CD8-positive, alpha-beta memory T cell (primary cell): ENCODE results near the gene COX7A2. TPM values are rescaled to one million over a fixed set of nuclear protein-coding genes. Genes with fewer than 3 reads are reported as not detected.

Experiments used
- CTCF ChIA-PET: fragments of 350-600 bp; sonication (Branson Sonifier 250); formaldehyde crosslinking; loops from one replicate; lab custom pipeline; 2021; ENCODE audit warnings: antibody characterized with exemption; lab: Charles Lee
- POLR2A ChIA-PET: fragments of 350-600 bp; sonication (Branson Sonifier 250); formaldehyde crosslinking; loops from one replicate; lab custom pipeline; 2021; ENCODE audit warnings: antibody characterized with exemption; lab: Charles Lee
- DNase-seq, 5 donors: peaks; one replicate each; pipeline versions ENCODE4 v3.0.0 to v3.0.0-alpha.2; 2020 to 2022; ENCODE audit warnings: mixed read lengths in 1 of 5
- H3K27ac ChIP-seq: one replicate; pipeline ENCODE4 v1.7.0; 2013; ENCODE audit warnings: low read depth, mild to moderate bottlenecking, low read length, moderate library complexity
- H3K27me3 ChIP-seq: 2 replicates; pipeline ENCODE4 v1.7.0; 2013; ENCODE audit warnings: low read length, mild to moderate bottlenecking; ENCODE audit not compliant: insufficient read depth, poor library complexity, severe bottlenecking
- H3K36me3 ChIP-seq: 2 replicates; pipeline ENCODE4 v1.7.0; 2013; ENCODE audit warnings: mild to moderate bottlenecking, low read length, moderate library complexity; ENCODE audit not compliant: insufficient read depth
- H3K4me1 ChIP-seq: 2 replicates; pipeline ENCODE4 v1.7.0; 2013; ENCODE audit warnings: mild to moderate bottlenecking, low read length, moderate library complexity; ENCODE audit not compliant: insufficient read depth
- H3K4me3 ChIP-seq: 2 replicates; pipeline ENCODE4 v1.7.0; 2013; ENCODE audit warnings: mild to moderate bottlenecking, low read length
- H3K9me3 ChIP-seq: 2 replicates; pipeline ENCODE4 v1.7.0; 2013; ENCODE audit warnings: mild to moderate bottlenecking, low read length
- H3K27ac Mint-ChIP-seq, 8 donors: one replicate each; pipeline ENCODE4 v1.8.0; 2020 to 2021; ENCODE audit warnings: mixed read lengths in 8 of 8, mild to moderate bottlenecking in 6 of 8, inconsistent platforms in 3 of 8, moderate library complexity in 3 of 8
- H3K27me3 Mint-ChIP-seq, 2 donors: one replicate each; pipeline ENCODE4 v1.8.0; 2020 to 2021; ENCODE audit warnings: mixed read lengths in 2 of 2, mild to moderate bottlenecking in 1 of 2, moderate library complexity in 1 of 2
- H3K36me3 Mint-ChIP-seq, 3 donors: one replicate each; pipeline ENCODE4 v1.8.0; 2020 to 2021; ENCODE audit warnings: mixed read lengths in 3 of 3, inconsistent platforms in 1 of 3, mild to moderate bottlenecking in 1 of 3
- H3K4me1 Mint-ChIP-seq, 3 donors: one replicate each; pipeline ENCODE4 v1.8.0; 2020 to 2021; ENCODE audit warnings: mixed read lengths in 3 of 3, inconsistent platforms in 1 of 3, mild to moderate bottlenecking in 1 of 3
- H3K4me3 Mint-ChIP-seq, 7 donors: one replicate each; pipeline ENCODE4 v1.8.0; 2020 to 2021; ENCODE audit warnings: mixed read lengths in 7 of 7, mild to moderate bottlenecking in 6 of 7, moderate library complexity in 4 of 7, inconsistent platforms in 2 of 7
- H3K9me3 Mint-ChIP-seq, 5 donors: one replicate each; pipeline ENCODE4 v1.8.0; 2020 to 2022; ENCODE audit warnings: mixed read lengths in 5 of 5, mild to moderate bottlenecking in 3 of 5, moderate library complexity in 2 of 5, inconsistent platforms in 1 of 5
- polyA plus RNA-seq: library from polyadenylated mRNA; unstranded; fragments of 300-500 nt; fragmentation: Illumina TruSeq; gene quantifications from one replicate; pipeline ENCODE4 v1.2.3, GENCODE V29; 2021
- total RNA-seq, 2 experiments: library from RNA; stranded (reverse); gene quantifications; one replicate each; pipeline ENCODE4 v1.2.3, GENCODE V29; 2021

Gene COX7A2
- total and polyA plus RNA-seq, 3 experiments from 2014 or later: 504 to 853 (median 527) TPM

DNA sequence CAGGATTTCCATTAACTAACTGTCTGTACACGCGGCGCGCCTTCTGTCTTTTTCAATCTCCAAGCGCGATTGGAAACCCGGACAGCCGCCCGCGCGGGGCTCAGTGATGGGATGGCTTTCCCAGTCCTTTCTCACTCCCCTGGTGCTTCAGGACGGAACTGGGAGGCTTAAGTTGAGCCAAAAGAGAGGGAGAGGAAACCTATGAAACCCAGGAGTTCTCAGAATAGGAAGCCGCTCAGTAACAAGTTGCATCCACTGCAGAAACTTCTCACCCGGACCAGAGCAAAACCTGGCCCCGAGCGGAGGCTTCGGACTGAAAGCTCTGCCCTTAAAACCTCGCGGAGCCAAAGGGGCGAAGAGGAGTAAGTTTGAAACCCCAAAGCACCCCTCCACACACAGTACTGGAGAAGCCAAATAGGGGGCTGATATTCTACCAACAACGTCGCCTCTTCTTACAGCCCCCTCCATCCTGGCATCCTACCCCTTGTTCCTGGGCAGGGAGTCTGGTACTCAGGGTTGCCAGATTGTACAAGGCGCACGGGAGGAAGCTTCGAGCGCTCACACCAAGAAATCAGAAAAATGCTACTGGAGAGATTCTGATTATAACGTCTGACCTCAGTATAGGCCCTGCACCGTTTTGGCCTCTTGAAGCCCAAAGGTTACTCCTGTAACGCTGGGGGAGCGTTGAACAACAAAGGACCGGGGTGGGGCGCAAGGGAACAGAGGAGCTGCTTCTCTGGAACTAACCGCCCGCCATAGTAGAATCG is 36.8 kb downstream of the COX7A2 start:
- H3K36me3 Mint-ChIP-seq: no peaks in the 10 kb centered on the region
- Histone ChIP-seq H3K36me3 (no peaks in the 10 kb centered on the region), H3K4me3 (peak overlapping the region; percentile 18), H3K27me3 (peaks cover 54% of the 10 kb centered on the region), H3K9me3 (no peaks in the 10 kb centered on the region), H3K4me1 (peaks cover 45% of the 10 kb centered on the region), H3K27ac (no peak overlapping the region)
- H3K4me3 Mint-ChIP-seq: peak overlapping the region; percentile 49 to 87 (median 81)
- no peaks in the 10 kb centered on the region for H3K9me3 Mint-ChIP-seq
- H3K4me1 Mint-ChIP-seq: peaks cover 58 to 67% (median 62%) of the 10 kb centered on the region in 3 donors
- DNase-seq: no peak
- peaks cover 62 to 89% of the 10 kb centered on the region in 2 donors for H3K27me3 Mint-ChIP-seq
- H3K27ac Mint-ChIP-seq: peak overlapping the region in 1 of 8 donors; percentile 21
- CTCF ChIA-PET: interaction anchor here (1.1 to 6.0 kb wide), 3 partner anchors 1468 to 1474 kb away, joined by 7 to 94 read pairs (median 35); no protein-coding TSS in a partner anchor
- POLR2A ChIA-PET: no interaction called here

DNA sequence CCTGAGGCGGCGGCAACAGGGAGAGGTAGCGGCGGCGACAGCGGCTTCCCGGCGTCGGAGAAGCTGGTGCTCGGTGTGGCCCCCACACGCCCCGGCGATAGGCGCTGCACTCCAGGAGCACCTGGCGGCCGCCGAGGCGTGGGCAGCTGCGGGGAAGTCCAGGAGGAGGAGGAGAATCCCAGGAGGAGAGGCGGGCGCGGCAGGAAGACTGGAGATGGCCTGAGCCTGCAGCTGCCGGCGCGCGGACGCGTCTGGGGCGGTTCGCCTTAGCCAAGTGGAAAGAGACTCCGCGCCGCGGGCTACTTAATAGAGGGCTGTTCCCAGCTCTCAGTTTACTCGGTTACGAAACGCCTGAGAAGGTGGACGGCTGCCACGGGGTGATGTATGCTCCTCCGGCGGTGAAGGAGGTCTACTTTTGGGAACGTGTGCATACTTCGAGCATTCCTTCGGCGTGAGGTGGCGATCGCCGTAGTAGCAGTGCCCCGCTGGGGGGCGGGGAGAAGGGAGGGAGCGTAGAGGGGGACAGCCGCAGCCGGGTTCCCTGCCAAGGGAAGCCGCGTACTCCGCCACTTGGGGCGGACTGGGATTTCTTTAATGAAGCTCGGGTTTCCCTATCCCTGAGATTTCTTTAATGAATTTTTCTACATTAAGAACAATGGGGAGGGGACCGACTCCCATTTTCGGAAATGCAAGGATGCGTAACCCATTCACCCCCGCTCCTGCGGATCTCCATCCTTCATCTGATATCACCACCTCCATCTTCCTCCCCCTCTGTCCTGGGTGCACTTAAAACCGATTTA is 37.6 kb downstream of the COX7A2 start, which contains the start of gene COL12A1:
Gene COL12A1 (minus strand): TSS at position 278 of the 800 bp plus-strand sequence. CDS start 3,261 bp downstream, outside the sequence.
- Mint-ChIP-seq H3K36me3 (no peaks in the 10 kb centered on the region), H3K9me3 (no peaks in the 10 kb centered on the region), H3K4me3 (peak within 1 kb of the TSS; percentile 49 to 87 (median 81)), H3K27ac (peak within 1 kb of the TSS in 2 of 8 donors; percentile 13 to 48), H3K27me3 (peaks cover 62 to 91% of the 10 kb centered on the region in 2 donors), H3K4me1 (peaks cover 58 to 67% (median 58%) of the 10 kb centered on the region in 3 donors)
- peaks cover 54% of the 10 kb centered on the region for H3K27me3 ChIP-seq
- H3K9me3 ChIP-seq: no peaks in the 10 kb centered on the region
- H3K4me1 ChIP-seq: peaks cover 45% of the 10 kb centered on the region
- no peak for DNase-seq
- peak within 1 kb of the TSS; percentile 32 for H3K4me3 ChIP-seq
- no peak within 1 kb of the TSS for H3K27ac ChIP-seq
- CTCF ChIA-PET: interaction anchor here (1.1 kb wide), 1 partner anchor 1468 kb away, joined by 7 read pairs; no protein-coding TSS in a partner anchor
- POLR2A ChIA-PET: interaction anchor here (0.6 kb wide), 1 partner anchor 380 kb away, joined by 5 read pairs; no protein-coding TSS in a partner anchor
- no peaks in the 10 kb centered on the region for H3K36me3 ChIP-seq

DNA sequence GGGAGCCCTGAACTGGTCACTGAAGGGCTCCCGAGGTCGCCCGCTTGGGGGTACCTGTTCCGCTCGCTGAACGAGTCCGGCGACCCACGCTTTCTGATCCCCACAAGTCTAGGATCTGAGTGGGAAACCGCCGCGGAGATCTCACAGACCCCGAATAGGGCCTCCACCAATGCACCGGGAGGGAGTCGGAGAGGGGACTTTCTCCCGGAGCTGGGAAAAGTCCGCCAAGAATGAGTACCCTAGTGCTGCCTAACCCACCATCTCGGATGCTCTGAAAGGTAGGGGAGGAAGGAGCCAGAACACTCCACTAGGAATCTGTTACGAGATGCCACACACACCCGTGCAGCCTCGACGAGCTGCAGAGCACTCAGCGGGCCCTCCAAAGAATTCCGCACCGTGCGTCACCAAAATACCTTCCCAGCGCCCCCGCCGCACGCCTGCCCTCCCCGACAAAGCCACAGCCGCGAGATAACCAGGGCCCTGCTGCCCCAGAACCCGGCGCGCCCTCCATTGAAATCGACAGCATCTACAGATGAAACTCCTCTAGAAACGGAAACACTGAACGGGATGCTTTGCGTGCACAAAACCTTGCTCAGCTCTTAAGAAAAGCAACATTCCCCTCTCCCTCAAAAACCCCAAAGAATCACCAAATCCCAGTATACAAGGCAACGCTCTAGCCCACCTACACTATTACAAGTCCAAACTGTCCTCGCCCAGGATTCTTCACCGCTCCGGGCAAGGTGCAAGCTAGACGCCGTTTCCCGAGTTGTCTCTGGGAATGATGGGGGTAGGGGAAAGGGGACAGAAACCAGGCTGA is 38.4 kb downstream of the COX7A2 start:
- Mint-ChIP-seq H3K4me1 (peaks cover 58 to 67% (median 58%) of the 10 kb centered on the region in 3 donors), H3K4me3 (peak overlapping the region; percentile 47 to 87 (median 79)), H3K36me3 (no peaks in the 10 kb centered on the region), H3K27me3 (peaks cover 62 to 89% of the 10 kb centered on the region in 2 donors), H3K9me3 (no peaks in the 10 kb centered on the region), H3K27ac (peak overlapping the region in 2 of 8 donors; percentile 13 to 48)
- Histone ChIP-seq H3K27ac (no peak overlapping the region), H3K9me3 (no peaks in the 10 kb centered on the region), H3K4me3 (peak overlapping the region; percentile 32), H3K4me1 (peaks cover 45% of the 10 kb centered on the region), H3K36me3 (no peaks in the 10 kb centered on the region), H3K27me3 (peaks cover 50% of the 10 kb centered on the region)
- DNase-seq: no peak
- ChIA-PET CTCF (interaction anchor here (1.0 to 1.1 kb wide), 2 partner anchors 1465 to 1467 kb away, joined by 3 to 7 read pairs; no protein-coding TSS in a partner anchor), POLR2A (interaction anchor here (0.6 kb wide), 1 partner anchor 381 kb away, joined by 5 read pairs; no protein-coding TSS in a partner anchor)

- ChIA-PET CTCF (interaction anchor here (1.0 to 1.5 kb wide), 2 partner anchors 1464 to 1468 kb away, joined by 3 read pairs; no protein-coding TSS in a partner anchor), POLR2A (no interaction called here)
- H3K9me3 ChIP-seq: no peaks in the 10 kb centered on the region
- H3K4me1 ChIP-seq: peaks cover 45% of the 10 kb centered on the region
- H3K4me3 ChIP-seq: no peak overlapping the region
- peaks cover 49% of the 10 kb centered on the region for H3K27me3 ChIP-seq
- Mint-ChIP-seq H3K36me3 (no peaks in the 10 kb centered on the region), H3K4me1 (peaks cover 58 to 67% (median 58%) of the 10 kb centered on the region in 3 donors), H3K27ac (peak overlapping the region in 1 of 8 donors; percentile 40), H3K9me3 (no peaks in the 10 kb centered on the region), H3K27me3 (peaks cover 59 to 92% of the 10 kb centered on the region in 2 donors), H3K4me3 (peak overlapping the region; percentile 47 to 87 (median 79))
- DNase-seq: no peak
- no peak overlapping the region for H3K27ac ChIP-seq
- no peaks in the 10 kb centered on the region for H3K36me3 ChIP-seq
Measured at GRCh38 chr6:75204217-75204958, 39.2 kb downstream of the COX7A2 start.

DNA sequence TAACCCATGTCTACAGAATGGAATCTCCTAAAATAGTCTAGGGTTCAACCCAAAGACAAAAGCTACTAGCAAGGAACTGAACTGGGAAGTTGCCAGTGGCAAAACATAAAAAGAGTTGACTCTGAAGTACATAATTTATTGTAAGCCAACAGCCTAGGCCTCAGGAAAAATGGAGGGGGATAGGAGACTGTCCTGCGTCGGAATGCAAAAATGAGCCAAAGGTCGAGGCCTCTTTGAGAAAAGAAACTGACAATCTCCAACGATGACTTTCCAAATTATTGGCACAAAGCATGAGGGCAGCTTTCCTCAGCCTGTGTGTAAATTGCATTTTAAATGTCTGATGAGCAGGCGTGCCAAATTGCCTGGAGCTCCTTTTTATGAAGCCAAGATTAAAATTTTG is 39.9 kb downstream of the COX7A2 start:
- no peak for DNase-seq
- Mint-ChIP-seq H3K36me3 (no peaks in the 10 kb centered on the region), H3K9me3 (no peaks in the 10 kb centered on the region), H3K4me1 (peaks cover 53 to 62% (median 53%) of the 10 kb centered on the region in 3 donors), H3K27me3 (peaks cover 54 to 87% of the 10 kb centered on the region in 2 donors), H3K27ac (no peak overlapping the region), H3K4me3 (peak overlapping the region in 2 of 7 donors; percentile 47 to 87)
- Histone ChIP-seq H3K36me3 (no peaks in the 10 kb centered on the region), H3K4me1 (peaks cover 43% of the 10 kb centered on the region), H3K27ac (no peak overlapping the region), H3K9me3 (no peaks in the 10 kb centered on the region), H3K27me3 (peaks cover 47% of the 10 kb centered on the region), H3K4me3 (no peak overlapping the region)
- ChIA-PET POLR2A (no interaction called here), CTCF (interaction anchor here (0.8 to 1.5 kb wide), 2 partner anchors 1346 to 1467 kb away, joined by 3 read pairs; no protein-coding TSS in a partner anchor)

GRCh38 chr6:75202676-75203131 is 40.9 kb downstream of the COX7A2 start:
- Mint-ChIP-seq H3K27me3 (peaks cover 46 to 83% of the 10 kb centered on the region in 2 donors), H3K9me3 (no peaks in the 10 kb centered on the region), H3K36me3 (no peaks in the 10 kb centered on the region), H3K4me3 (peak overlapping the region in 3 of 7 donors; percentile 6 to 50 (median 46)), H3K27ac (peak overlapping the region in 1 of 8 donors; percentile 43), H3K4me1 (peaks cover 42 to 52% (median 44%) of the 10 kb centered on the region in 3 donors)
- H3K4me3 ChIP-seq: no peak overlapping the region
- no peak overlapping the region for H3K27ac ChIP-seq
- H3K36me3 ChIP-seq: no peaks in the 10 kb centered on the region
- no peak for DNase-seq
- peaks cover 33% of the 10 kb centered on the region for H3K4me1 ChIP-seq
- no peaks in the 10 kb centered on the region for H3K9me3 ChIP-seq
- ChIA-PET CTCF (interaction anchor here (0.8 to 1.5 kb wide), 4 partner anchors 8 to 1469 kb away, joined by 3 to 5 read pairs (median 4); no protein-coding TSS in a partner anchor), POLR2A (no interaction called here)
- H3K27me3 ChIP-seq: peaks cover 41% of the 10 kb centered on the region
